AML-193 (cell line): ENCODE results near the gene ATL3.
A peak's percentile ranks its signal among the peaks of the same experiment; 100 is the strongest.

Experiments used
- DNase-seq, 2 experiments: peaks; one replicate each; lab custom pipeline; 2025; lab: John Stamatoyannopoulos, UW

ATL3 gene, protein sequence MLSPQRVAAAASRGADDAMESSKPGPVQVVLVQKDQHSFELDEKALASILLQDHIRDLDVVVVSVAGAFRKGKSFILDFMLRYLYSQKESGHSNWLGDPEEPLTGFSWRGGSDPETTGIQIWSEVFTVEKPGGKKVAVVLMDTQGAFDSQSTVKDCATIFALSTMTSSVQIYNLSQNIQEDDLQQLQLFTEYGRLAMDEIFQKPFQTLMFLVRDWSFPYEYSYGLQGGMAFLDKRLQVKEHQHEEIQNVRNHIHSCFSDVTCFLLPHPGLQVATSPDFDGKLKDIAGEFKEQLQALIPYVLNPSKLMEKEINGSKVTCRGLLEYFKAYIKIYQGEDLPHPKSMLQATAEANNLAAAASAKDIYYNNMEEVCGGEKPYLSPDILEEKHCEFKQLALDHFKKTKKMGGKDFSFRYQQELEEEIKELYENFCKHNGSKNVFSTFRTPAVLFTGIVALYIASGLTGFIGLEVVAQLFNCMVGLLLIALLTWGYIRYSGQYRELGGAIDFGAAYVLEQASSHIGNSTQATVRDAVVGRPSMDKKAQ

DNA sequence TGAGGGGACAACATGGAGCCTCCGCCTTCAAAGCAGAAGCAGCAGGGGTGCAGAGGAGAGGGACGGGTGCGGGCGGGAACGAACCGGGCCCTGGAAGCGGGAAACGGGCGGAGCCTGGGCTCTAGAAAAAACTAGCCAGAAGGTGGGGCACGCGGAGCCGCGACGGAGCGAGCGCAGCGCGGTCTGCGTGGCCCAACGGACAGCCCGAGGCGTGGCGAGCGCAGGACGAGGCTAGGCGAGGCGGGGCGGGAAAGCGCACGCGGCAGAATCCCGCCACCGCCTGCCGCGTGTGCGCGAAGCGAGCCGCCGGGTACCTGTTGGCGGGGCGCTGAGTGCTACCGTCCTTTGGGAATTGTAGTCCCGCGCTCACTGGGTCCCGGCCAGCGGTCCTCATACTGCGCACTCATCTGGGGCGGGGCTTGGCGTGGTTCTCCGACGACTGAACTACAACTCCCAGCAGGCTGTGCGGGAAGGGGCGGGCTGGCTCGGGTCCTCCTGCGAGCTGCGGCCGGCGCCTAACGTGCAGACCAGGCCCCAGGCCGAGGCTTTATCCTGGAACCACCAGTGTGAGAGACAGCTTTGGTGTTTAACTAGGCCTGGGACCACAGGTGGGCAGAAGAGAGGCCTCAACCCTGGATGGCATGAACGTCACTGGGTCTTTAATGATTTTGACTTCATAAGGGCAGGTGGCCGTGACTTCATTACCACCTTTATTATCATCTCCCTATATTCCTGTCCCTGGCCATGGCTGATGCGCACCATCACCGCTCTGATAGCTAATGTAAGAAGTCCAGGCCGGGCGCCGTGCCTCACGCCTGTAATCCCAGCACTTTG is at the start of gene ATL3:
Gene ATL3 (minus strand): TSS at position 55 of the 834 bp plus-strand sequence. CDS start 41 bp downstream, at position 14.
- DNase-seq = peak; percentile 95 to 96

DNA sequence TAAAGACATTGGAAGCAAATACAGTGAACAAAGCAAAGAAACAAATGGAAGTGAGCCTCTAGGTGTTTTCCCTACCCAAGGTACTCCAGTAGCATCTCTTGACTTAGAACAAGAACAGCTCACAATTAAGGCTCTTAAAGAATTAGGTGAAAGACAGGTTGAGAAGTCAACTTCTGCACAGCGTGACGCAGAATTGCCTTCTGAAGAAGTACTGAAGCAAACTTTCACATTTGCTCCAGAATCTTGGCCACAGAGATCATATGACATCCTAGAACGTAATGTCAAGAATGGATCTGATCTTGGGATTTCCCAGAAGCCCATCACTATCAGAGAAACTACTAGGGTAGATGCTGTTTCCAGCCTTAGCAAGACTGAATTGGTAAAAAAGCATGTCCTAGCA is 49.4 kb upstream of the ATL3 start:
- DNase-seq = no peak

DNA sequence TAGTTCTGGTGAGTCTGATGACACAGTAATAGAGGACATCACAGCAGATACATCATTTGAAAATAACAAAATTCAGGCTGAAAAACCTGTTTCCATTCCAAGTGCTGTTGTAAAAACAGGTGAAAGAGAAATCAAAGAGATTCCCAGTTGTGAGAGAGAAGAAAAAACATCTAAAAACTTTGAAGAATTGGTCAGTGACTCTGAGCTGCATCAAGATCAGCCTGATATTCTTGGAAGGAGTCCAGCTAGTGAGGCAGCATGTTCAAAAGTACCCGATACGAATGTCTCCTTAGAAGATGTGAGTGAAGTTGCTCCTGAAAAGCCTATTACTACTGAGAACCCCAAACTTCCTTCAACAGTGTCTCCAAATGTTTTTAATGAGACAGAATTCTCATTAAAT is 48.8 kb upstream of the ATL3 start:
- no peak for DNase-seq

DNA sequence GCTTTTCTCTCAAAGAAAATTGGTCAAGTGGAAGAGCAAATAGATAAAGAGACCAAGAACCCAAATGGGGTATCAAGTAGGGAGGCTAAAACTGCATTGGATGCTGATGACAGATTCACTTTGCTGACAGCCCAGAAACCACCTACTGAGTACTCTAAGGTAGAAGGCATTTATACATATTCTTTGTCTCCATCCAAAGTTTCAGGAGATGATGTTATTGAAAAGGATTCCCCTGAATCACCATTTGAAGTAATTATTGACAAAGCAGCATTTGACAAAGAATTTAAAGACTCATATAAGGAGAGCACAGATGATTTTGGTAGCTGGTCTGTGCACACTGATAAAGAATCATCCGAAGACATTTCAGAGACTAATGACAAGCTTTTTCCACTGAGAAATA is 47.8 kb upstream of the ATL3 start:
- DNase-seq = no peak

DNA sequence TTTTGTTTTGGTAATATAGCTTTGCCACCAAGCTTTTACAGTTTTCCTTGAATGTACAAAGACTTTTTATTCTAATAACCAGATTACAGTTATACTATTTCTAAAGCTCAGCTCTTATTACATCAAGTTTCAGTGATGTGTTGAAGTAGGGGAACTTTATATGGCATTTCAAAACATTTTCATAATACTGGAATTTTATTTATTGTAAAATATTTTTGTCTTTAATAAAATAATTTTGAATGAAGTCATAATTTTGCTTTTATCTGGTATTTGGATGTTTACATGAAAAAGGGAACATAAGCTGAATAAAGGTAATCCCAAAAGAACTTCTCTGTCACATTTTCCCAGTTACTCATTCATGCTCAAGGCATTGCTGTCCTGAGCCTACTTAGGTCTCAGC is 44.9 kb upstream of the ATL3 start:
- DNase-seq = no peak

DNA sequence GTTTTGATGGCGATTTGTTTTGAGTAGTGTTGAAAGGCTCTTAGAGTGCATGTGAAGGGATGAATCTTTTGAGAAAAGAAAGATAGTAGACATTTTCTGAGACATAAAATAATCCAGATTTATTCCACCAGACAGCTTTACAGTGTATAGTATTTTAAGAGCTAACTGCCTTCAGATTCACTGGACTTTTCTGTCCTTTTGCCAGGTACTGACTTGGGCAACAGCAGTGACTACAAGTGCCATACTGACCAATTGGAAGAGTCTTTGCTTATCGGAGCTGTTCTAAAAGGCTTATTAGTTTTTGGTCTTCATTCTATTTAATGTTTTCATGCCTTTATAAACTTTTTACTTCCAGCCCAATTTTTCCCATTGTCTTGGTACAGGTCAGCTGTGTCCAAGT is 42.6 kb upstream of the ATL3 start:
- no peak for DNase-seq

DNA sequence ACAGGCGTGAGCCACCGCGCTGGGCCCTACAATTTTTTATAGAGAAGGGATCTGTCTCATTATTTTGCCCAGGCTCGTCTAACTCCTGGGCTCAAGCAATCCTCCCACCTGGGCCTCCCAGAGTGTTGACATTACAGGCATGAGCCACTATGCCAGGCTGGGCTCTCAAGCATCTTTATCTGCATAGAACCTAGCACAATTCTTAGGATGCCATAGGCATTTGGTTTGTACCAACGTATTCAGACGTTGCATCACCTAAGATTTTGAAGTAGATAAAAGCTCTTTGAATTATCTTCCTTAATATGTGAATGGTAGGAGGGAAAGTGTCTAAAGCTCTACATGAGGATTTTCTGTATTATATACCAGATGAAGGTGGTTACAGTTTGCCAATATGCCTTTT is 40.7 kb upstream of the ATL3 start:
- DNase-seq = no peak

DNA sequence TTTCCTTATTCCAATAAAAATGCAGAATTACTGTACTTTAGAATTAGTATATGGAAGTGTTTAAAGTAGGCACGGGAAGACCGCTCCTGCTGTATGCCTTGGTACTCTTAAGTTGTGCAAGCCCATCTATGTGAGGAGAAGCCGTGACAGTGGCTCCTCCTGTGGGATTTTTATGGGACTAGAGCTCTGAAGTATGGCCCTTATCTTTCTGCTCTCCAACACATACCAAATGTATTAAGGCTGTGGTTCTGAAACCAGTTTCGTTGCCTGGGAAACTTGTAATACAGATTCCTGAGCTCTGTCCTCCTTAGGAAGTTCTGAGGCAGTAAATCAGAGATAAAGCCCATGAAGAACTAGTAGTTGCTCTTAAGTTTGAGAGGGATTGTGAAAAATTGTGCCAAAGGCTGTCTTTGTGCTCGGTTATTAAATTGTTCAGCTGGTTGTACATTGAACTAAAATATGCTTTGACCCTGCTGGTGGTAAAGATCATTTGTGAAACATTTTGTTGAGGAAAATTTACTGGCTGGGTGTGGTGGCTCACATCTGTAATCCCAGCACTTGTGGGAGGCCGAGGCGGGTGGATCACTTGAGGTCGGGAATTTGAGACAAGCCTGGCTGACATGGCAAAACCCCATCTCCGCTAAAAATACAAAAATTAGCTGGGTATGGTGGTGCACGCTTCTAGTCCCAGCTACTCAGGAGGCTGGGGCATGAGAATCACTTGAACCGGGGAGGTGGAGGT is 39.5 kb upstream of the ATL3 start:
- DNase-seq = no peak

DNA sequence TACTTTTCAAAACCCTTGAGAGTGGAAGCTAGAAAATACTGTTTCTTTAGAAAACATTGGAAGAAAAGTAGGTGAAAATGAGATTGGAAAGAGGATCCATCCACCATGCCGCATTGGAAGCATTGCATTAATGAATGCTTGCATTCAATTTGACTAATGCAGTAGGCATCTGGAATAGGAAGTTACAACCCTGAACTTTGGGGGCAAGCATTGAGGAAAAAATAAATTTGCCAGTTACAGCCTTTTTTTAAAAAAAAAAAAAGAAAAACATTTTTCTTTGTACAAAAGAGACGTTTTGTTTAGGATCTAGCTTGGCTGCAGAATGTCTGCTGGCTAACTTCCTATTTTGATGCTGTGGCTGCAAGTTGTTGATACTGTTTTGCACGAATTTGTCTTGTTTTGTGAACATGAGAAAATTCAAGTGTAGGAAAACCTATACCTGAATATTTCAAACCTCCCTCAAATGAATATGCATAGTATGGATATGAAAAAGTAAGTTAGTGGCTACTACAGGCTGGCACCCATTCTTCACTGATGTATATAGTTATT is 38.2 kb upstream of the ATL3 start:
- no peak for DNase-seq

DNA sequence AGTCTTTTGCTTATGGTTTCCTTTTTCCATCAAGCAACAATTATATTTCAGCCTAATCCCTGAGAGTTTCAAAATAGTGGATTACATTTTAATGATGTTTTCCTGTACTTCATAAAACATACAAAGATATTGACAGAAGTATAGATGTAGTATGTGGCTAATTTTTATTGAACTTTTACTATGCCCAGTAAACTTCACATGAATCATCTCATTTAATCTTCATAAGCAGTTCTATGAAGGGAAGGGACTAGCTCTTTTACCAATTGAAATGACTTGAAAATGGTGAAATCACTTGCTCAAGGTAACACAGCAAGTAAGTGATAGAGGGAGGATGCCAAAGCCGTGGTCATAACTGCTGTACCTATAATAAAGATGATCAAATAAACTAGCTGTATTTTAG is 37.6 kb upstream of the ATL3 start:
- DNase-seq = no peak

DNA sequence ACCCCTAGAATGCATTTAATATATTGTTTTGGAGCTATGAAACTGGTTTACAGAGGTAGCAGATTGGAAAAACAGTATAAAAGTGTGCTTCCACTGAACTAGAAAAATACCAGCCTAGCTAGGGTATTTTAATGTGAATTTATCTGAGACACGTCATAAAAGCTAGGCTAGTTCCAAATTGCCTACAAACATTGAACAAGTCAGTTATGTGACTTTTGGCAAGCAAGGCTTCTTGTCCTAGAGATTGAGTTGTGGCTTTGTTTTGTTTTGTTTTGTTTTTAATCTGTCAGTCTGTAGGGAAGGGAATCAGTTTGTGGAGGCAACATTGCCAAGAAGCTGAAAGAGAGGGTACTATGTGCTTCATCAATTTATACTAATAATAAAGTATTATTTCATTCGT is 34.4 kb upstream of the ATL3 start:
- no peak for DNase-seq

DNA sequence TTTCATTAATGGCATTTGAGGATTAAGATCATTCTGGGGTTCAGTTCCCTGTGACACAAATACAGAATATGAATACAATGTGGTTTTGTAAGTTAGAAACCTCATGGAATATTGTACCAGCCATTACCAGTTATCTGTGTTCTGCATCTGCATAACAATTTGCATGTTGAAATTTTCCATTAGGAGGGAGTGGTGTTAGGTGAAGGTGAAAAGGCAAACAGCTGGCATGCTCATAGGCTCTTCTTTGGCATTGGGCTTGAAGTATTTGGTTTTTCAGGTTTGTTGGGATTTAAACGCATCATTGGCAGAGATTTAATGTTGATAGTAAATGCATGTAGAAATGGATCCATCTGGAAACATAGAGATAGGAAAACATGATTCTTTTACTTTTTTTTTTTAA is 28.7 kb upstream of the ATL3 start:
- no peak for DNase-seq

DNA sequence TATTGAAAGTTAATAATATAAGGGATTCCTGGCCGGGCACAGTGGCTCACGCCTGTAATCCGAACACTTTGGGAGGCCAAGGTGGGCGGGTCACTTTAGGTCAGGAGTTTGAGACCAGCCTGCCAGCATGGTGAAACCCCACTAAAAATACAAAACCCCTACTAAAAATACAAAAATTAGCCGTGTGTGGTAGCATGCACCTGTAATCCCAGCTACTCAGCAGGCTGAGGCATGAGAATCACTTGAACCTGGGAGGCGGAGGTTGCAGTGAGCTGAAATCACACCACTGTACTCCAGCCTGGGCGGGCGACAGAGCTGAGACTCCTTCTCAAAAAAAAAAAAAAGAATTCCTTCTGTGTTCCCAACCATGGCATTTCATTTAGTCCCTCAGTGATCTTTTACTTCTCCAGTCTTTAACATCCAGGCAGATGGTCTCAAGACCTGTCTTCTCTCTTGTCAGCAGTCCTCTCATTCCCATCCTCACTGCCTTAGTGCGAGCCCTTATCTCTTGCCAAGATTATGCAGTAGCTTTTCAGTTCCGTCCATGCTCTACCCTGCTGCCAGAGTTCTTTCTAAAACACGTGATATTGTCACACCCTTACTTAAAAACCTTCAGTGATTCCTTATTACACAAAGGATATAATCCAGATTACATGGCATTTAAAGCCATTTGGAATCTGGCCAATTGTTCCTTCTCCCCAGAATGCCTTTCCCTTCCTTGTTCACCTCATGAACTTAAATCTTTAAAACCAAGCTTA is 28.0 kb upstream of the ATL3 start:
- DNase-seq = no peak

DNA sequence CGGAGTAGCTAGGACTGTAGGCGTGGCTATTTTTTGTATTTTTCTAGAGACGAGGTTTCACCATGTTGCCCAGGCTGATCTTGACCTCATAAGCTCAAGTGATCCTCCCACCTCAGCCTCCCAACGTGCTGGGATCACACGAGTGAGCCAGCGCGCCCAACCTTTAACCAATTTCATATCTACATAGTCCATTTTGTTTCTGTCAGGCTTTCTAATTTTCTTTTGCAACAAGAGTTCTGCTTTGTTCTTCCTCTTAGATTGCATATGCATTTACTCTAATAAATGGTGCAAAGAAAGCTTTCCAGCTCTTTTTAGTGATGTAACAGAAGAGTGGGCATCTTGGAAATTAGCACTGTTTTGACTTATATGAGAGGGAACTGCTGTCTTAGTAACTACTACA is 23.4 kb upstream of the ATL3 start:
- DNase-seq = peak in 1 of 2 experiments; percentile 10

DNA sequence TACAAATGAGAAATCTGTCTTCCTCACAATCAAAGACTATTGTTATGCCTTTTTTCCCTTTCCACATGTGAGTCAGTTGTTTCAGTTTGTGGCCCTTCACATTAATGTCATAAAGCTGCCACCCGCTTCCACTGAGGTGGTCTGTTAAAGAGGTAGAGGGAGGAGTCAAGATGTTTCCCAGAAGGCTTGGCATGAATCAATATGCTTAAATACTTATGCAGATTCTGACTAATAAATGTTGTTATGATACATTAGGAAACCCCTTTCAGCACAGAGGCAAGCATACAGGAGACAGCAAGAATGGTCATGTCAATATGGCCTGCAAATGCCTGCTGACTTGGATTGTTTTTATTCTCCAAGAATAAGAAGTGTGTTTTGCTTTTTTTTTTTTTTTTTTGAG is 16.7 kb upstream of the ATL3 start:
- no peak for DNase-seq

DNA sequence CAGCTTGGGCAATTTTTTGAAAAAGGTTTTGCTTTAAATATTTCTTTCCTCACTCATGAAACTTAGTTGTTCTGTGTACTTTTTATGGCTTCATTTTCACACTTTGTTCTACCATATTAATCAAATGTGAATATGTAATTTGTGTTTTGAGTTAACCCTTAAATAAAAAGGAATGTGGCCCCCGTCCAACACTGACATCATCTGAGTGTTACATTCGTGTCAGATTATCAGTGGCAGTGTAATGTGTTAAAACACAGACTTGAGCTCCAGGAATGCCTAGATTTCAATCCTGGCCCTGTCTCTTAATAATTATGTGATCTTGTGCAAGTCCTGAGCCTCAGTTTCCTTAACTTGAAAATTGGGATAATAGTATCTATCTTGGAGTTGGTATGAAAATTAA is 15.8 kb upstream of the ATL3 start:
- DNase-seq = no peak

DNA sequence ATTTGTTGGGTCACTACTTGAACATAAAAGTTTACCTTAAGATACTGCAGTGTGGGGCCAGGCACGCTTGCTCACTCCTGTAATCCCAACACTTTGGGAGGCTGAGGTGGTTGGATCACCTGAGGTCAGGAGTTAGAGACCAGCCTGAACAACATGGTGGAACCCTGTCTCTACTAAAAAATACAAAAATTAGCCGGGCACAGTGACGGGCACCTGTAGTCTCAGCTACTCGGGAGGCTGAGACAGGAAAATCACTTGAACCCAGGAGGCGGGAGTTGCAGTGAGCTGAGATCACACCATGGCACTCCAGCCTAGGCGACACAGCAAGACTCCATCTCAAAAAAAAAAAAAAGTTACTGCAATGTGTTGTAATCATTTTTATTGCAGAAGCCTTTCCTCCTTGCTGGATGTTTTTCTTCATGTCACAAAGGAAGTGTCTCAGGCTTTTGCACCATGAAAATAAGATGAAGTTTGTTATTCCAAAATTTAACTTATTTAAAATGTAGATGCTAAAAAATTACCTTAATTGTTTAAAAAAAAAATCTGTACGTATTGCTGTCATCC is 14.1 kb upstream of the ATL3 start:
- DNase-seq = peak; percentile 59 to 70

DNA sequence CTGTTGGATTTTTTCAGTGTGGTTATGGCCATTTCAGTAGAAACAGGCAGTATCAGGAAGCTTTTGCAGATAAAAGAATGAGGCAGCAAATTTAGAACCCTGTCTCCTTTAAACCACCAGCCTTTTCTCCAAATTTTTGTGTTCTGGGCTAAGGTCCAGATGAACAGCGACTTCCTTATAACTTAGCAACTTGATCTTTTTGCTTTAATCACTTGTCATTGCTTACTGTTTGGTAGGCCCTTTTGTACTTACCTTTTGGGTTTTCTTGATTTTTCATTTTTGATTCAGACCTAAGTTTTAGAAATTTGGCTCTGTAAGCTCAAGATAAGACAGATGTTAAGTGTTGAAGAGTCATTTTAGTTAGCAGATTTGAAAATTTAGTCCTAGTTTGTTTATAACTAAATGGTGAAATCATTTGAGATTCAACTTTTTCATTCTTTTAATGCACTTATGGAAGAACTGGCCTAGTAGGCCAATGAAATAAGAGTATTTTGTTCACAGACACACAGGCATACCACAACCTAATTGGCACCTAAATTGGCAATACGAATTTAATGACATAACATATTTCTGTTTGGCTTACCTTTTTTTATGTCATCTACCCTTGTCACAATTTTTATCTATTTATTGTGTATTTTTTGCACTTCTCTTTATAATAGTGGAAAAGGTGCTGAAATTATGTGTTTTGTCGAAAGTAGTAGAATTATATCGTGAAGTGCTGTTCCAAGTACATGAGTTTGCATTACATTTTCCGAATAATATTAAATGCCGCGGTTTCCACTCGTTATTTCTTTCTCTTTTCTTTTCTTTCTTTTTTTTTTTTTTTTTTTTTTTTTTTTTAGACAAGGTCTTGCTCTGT is 12.2 kb upstream of the ATL3 start:
- DNase-seq = peak; percentile 45 to 52

DNA sequence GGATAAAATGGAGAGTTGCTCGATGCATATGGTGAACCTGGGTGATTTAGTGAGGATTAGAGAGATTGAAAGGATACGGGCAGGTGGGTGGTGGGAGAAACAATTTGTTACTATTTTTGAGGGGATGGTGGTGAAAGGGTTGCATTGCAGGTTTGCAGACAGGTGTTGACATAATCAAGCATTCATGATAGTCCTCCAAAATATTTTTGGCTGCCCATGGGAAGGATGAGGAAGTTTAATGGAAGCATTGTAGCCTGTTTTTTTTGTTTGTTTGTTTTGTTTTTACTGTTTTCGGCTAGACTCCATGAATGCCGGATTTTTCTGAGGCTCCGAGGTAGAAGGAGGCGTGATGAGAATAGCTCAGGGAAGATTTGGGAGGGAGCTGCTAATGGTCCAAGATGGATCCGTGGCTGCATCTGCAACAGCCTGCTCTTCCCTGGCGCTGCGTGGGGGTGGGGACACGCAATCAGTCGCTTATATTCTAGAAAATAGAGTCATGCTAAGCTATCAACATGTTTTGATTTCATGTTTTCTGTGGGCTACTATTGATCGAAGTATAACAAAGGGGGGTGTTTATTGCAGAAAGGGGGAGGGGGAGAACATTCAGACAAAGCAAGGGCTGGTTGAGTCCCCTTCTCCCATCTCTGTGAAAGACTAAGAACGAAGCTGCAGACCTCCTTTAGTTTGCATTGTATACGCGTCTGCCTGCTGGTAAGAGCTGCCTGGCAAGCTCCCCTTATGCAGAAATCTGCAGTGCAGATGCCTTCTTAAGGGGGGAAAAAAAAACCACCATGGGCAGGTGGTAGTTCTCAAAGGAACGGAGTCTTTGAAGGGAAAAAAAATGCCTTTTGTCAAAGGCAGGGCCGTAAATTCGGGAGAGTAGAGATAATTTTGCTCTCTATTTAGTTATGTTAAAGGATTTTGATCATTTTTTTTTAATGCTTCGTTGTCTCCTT is 11.2 kb upstream of the ATL3 start:
- no peak for DNase-seq
